GM12878 (cell line): ENCODE data around the gene ZNF534. TPM values are rescaled to one million over a fixed set of nuclear protein-coding genes. Genes with fewer than 3 reads are reported as not detected.

Experiments
- ATAC-seq: fragments of 200-7000 bp; cut with Tn5 transposase; 3 replicates; pipeline ENCODE4 v1.9.1; 2020; ENCODE audit warnings: mild to moderate bottlenecking, moderate library complexity
- BruUV-seq: library from RNA; stranded (reverse); fragments of 400-500 nt; replicated peaks from 2 replicates; lab custom pipeline; 2021; lab: Mats Ljungman, UMichigan
- CTCF ChIA-PET: fragments of 300-600 bp; sonication (Branson Sonifier 250); formaldehyde crosslinking; extraction: SDS; loops from one replicate; lab custom pipeline; 2021; ENCODE audit warnings: inconsistent platforms; lab: Yijun Ruan, JAX
- POLR2A ChIA-PET: fragments of 350-600 bp; formaldehyde crosslinking; extraction: SDS; loops from one replicate; lab custom pipeline; 2021; ENCODE audit warnings: inconsistent platforms; lab: Charles Lee
- RAD21 ChIA-PET: fragments of 300-600 bp; sonication (Branson Sonifier 250); formaldehyde crosslinking; loops from one replicate; lab custom pipeline; 2023; ENCODE audit warnings: antibody characterized with exemption; ENCODE audit not compliant: unreplicated experiment; lab: Charles Lee
- SMC1A ChIA-PET: fragments of 300-600 bp; sonication (Branson Sonifier 250); formaldehyde crosslinking; loops from one replicate; lab custom pipeline; 2023; ENCODE audit not compliant: unreplicated experiment, uncharacterized antibody; lab: Charles Lee
- DNase-seq: peaks from one replicate; pipeline ENCODE4 v3.0.0-alpha.2; 2011; ENCODE audit warnings: low read depth, low spot score
- FAIRE-seq: peaks from 3 replicates; lab custom pipeline; 2011; peaks lifted over from hg19 to GRCh38; lab: Jason Lieb, UNC
- H2AFZ ChIP-seq: 2 replicates; pipeline ENCODE4 v1.6.0; 2011; ENCODE audit warnings: low read depth, low read length, control low read depth; ENCODE audit not compliant: control insufficient read depth
- H3K27ac ChIP-seq: 2 replicates; pipeline ENCODE4 v1.5.1; 2011; ENCODE audit warnings: control low read depth; ENCODE audit not compliant: control insufficient read depth, insufficient read depth
- H3K27me3 ChIP-seq, 2 experiments: replicated peaks in 1 of 2; 2 replicates each; pipeline versions ENCODE4 v1.6.0 to v1.6.1; 2011; ENCODE audit warnings: low read length in 1 of 2; ENCODE audit not compliant: control insufficient read depth in 2 of 2, insufficient read depth in 2 of 2
- H3K36me3 ChIP-seq, 2 experiments: 2 replicates each; pipeline ENCODE4 v1.5.1; 2011; ENCODE audit warnings: low read length in 1 of 2; ENCODE audit not compliant: control insufficient read depth in 2 of 2, insufficient read depth in 2 of 2
- H3K4me1 ChIP-seq: 2 replicates; pipeline ENCODE4 v1.6.1; 2011; ENCODE audit warnings: mild to moderate bottlenecking, low read length, moderate library complexity, mixed read lengths; ENCODE audit not compliant: control insufficient read depth, insufficient read depth
- H3K4me2 ChIP-seq: 2 replicates; pipeline ENCODE4 v1.6.0; 2011; ENCODE audit warnings: control low read depth; ENCODE audit not compliant: control insufficient read depth, insufficient read depth
- H3K4me3 ChIP-seq: fragments of 200-600 bp; sonication (generic); 2 replicates; pipeline ENCODE4 v1.5.1; 2016
- H3K79me2 ChIP-seq: 2 replicates; pipeline ENCODE4 v1.6.0; 2011; ENCODE audit warnings: low read length; ENCODE audit not compliant: control insufficient read depth, insufficient read depth
- H3K9ac ChIP-seq: 2 replicates; pipeline ENCODE4 v1.8.0; 2011; ENCODE audit warnings: low read length, control low read depth, mixed read lengths; ENCODE audit not compliant: control insufficient read depth, insufficient read depth
- H3K9me3 ChIP-seq: replicated peaks from 3 replicates; pipeline ENCODE4 v1.5.1; 2011; ENCODE audit warnings: mild to moderate bottlenecking, low read length; ENCODE audit not compliant: control insufficient read depth, insufficient read depth
- H4K20me1 ChIP-seq: 2 replicates; pipeline ENCODE4 v1.6.0; 2011; ENCODE audit not compliant: control insufficient read depth, insufficient read depth
- CEBPB ChIP-seq, 2 experiments: fragments of 150-350 bp in 1 of 2; IDR thresholded peaks; 2 replicates each; pipeline ENCODE4 v1.6.1; 2012 to 2014; ENCODE audit warnings: low read depth in 2 of 2, low read length in 2 of 2, borderline replicate concordance in 1 of 2, inconsistent platforms in 1 of 2
- EGR1 ChIP-seq, 2 experiments: IDR thresholded peaks; 1 replicate in 1 of 2; 2 replicates in 1 of 2; pipeline ENCODE4 v1.6.1; 2011 to 2012; ENCODE audit warnings: low read depth in 2 of 2, low read length in 2 of 2, borderline replicate concordance in 1 of 2, mild to moderate bottlenecking in 1 of 2, moderate library complexity in 1 of 2
- ELK1 ChIP-seq: IDR thresholded peaks from 2 replicates; pipeline ENCODE4 v1.6.1; 2012; ENCODE audit warnings: low read depth, low read length, improper control_type of control experiment
- HCFC1 ChIP-seq: fragments of 150-350 bp; IDR thresholded peaks from 2 replicates; pipeline ENCODE4 v1.6.1; 2014; ENCODE audit warnings: low read length
- NR2C2 ChIP-seq: IDR thresholded peaks from 2 replicates; pipeline ENCODE4 v1.6.1; 2011; ENCODE audit warnings: borderline replicate concordance, low read depth; ENCODE audit not compliant: control insufficient read depth, insufficient read length
- PML ChIP-seq: IDR thresholded peaks from 2 replicates; pipeline ENCODE4 v1.6.1; 2012; ENCODE audit warnings: low read length, inconsistent platforms
- POLR2A ChIP-seq: IDR thresholded peaks from 2 replicates; pipeline ENCODE4 v1.6.1; 2011; ENCODE audit warnings: low read depth, mild to moderate bottlenecking, low read length
- RAD21 ChIP-seq: IDR thresholded peaks from 2 replicates; pipeline ENCODE4 v1.6.1; 2011; ENCODE audit warnings: mild to moderate bottlenecking, low read depth, low read length, moderate library complexity; ENCODE audit not compliant: insufficient read depth
- REST ChIP-seq: IDR thresholded peaks from 2 replicates; pipeline ENCODE4 v1.6.1; 2012; ENCODE audit warnings: mild to moderate bottlenecking, low read depth, low read length
- WGBS: methylation state at CpG from one replicate; pipeline ENCODE4 v1.1.6; 2016; ENCODE audit warnings: low lambda C conversion rate; ENCODE audit not compliant: insufficient replicate concordance, insufficient coverage; ENCODE audit errors: missing lambda C conversion rate; 5-methylcytosine and 5-hydroxymethylcytosine counted together
- in situ Hi-C: fragments of 300-500 bp; cut with MboI; formaldehyde crosslinking; loops from 9 replicates; pipeline ENCODE4 v1.14.3; 2018; ENCODE audit warnings: mixed read lengths
- intact Hi-C: fragments of 100-400 bp; cut with micrococcal nuclease; formaldehyde crosslinking; loops from one replicate; pipeline ENCODE4 v1.14.2; 2022; ENCODE audit not compliant: unreplicated experiment
- polyA plus RNA-seq, 11 experiments: library from polyadenylated mRNA; depleted of rRNA in 4 of 11; unstranded in 6 of 11; stranded (reverse) in 5 of 11; fragments of >200 nt; fragmentation: Nextera tagmentation in 4 of 11; fragmentation: Illumina TruSeq in 1 of 11; extraction: Ambion mirVana in 4 of 11; extraction: Trizol in 1 of 11; gene quantifications; 1 replicate in 1 of 11; 2 replicates in 10 of 11; pipeline versions ENCODE4 v1.2.1 to v1.2.3, GENCODE V29; 2011 to 2016; ENCODE audit warnings: inconsistent platforms in 2 of 11, missing spikeins in 2 of 11, low read depth in 1 of 11
- total RNA-seq, 4 experiments: library from RNA; depleted of rRNA in 3 of 4; stranded (reverse); fragments of >200 nt in 3 of 4; fragmentation: Illumina TruSeq in 1 of 4; extraction: Trizol in 1 of 4; gene quantifications; 2 replicates each; pipeline versions ENCODE4 v1.2.1 to v1.2.3, GENCODE V29; 2013 to 2021
- TF ChIP-seq, protein P1 (sequence below): fragments of 450-650 bp; IDR thresholded peaks from 2 replicates; pipeline ENCODE4 v1.6.1; 2017; ENCODE audit warnings: mild to moderate bottlenecking, moderate library complexity
- TF ChIP-seq, protein P2 (sequence below): IDR thresholded peaks from 2 replicates; pipeline ENCODE4 v1.6.1; 2011; ENCODE audit warnings: borderline replicate concordance, low read depth, mild to moderate bottlenecking, moderate library complexity, low read length; ENCODE audit not compliant: insufficient read depth, poor library complexity, severe bottlenecking

The ZNF534 gene
- total and polyA plus RNA-seq, 10 of the 15 experiments (the other 5 are each of a cell fraction or from before 2014, with no cell fraction given): 0.39 to 0.79 TPM; not detected in 8

- BruUV-seq: no TSS peak
- peak within 1 kb of the TSS; percentile 65 for H3K9ac ChIP-seq
- no peaks in the 10 kb centered on the region for H3K36me3 ChIP-seq
- H3K27me3 ChIP-seq: no peaks in the 10 kb centered on the region
- intact Hi-C loops (no loop called here), in situ Hi-C loops (no loop called here)
- peak within 1 kb of the TSS; percentile 59 for H3K27ac ChIP-seq
- H4K20me1 ChIP-seq: no peaks in the 10 kb centered on the region
- H3K4me1 ChIP-seq: no peaks in the 10 kb centered on the region
- peak; percentile 92 for ATAC-seq
- H3K4me2 ChIP-seq: peak within 1 kb of the TSS; percentile 66
- H3K79me2 ChIP-seq: no peaks in the 10 kb centered on the region
- RAD21 ChIA-PET: no interaction called here
- peak within 1 kb of the TSS; percentile 69 for H3K4me3 ChIP-seq
- peaks cover 14% of the 10 kb centered on the region; the same call in 2 of the 3 replicates for H3K9me3 ChIP-seq
- CTCF ChIA-PET: no interaction called here
- 36% methylated on average over 35 of the region's 36 CpGs for whole genome bisulfite sequencing
- DNase-seq: peak; percentile 26
- POLR2A ChIA-PET: no interaction called here
- FAIRE-seq: peak; percentile 7
- SMC1A ChIA-PET: interaction anchor here (0.6 kb wide), 1 partner anchor 304 kb away, joined by 3 read pairs; no protein-coding TSS in a partner anchor
- H2AFZ ChIP-seq: peak within 1 kb of the TSS; percentile 88
- TF ChIP-seq HCFC1 (peak; percentile 46), POLR2A (peak; percentile 85), ELK1 (peak; percentile 66), PML (no peak), RAD21 (no peak), REST (no peak), EGR1 (IDR thresholded peaks at IDR 0.05; ENCODE audit: borderline replicate concordance in 1 of 2, low read depth in 2 of 2, low read length in 2 of 2) (peak in 1 of 2 experiments; percentile 43; a peak in 1 of 3 replicates), CEBPB (IDR thresholded peaks at IDR 0.05; ENCODE audit: borderline replicate concordance in 1 of 2, low read depth in 2 of 2, low read length in 2 of 2) (no peak), NR2C2 (no peak)
- TF ChIP-seq, protein P1, sequence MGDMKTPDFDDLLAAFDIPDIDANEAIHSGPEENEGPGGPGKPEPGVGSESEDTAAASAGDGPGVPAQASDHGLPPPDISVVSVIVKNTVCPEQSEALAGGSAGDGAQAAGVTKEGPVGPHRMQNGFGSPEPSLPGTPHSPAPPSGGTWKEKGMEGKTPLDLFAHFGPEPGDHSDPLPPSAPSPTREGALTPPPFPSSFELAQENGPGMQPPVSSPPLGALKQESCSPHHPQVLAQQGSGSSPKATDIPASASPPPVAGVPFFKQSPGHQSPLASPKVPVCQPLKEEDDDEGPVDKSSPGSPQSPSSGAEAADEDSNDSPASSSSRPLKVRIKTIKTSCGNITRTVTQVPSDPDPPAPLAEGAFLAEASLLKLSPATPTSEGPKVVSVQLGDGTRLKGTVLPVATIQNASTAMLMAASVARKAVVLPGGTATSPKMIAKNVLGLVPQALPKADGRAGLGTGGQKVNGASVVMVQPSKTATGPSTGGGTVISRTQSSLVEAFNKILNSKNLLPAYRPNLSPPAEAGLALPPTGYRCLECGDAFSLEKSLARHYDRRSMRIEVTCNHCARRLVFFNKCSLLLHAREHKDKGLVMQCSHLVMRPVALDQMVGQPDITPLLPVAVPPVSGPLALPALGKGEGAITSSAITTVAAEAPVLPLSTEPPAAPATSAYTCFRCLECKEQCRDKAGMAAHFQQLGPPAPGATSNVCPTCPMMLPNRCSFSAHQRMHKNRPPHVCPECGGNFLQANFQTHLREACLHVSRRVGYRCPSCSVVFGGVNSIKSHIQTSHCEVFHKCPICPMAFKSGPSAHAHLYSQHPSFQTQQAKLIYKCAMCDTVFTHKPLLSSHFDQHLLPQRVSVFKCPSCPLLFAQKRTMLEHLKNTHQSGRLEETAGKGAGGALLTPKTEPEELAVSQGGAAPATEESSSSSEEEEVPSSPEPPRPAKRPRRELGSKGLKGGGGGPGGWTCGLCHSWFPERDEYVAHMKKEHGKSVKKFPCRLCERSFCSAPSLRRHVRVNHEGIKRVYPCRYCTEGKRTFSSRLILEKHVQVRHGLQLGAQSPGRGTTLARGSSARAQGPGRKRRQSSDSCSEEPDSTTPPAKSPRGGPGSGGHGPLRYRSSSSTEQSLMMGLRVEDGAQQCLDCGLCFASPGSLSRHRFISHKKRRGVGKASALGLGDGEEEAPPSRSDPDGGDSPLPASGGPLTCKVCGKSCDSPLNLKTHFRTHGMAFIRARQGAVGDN: 0 out of 2 replicates have a peak, but pooled peaks have one; percentile 38
- TF ChIP-seq, protein P2, sequence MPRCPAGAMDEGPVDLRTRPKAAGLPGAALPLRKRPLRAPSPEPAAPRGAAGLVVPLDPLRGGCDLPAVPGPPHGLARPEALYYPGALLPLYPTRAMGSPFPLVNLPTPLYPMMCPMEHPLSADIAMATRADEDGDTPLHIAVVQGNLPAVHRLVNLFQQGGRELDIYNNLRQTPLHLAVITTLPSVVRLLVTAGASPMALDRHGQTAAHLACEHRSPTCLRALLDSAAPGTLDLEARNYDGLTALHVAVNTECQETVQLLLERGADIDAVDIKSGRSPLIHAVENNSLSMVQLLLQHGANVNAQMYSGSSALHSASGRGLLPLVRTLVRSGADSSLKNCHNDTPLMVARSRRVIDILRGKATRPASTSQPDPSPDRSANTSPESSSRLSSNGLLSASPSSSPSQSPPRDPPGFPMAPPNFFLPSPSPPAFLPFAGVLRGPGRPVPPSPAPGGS: no peak
Measured at GRCh38 chr19:52397310-52398080, 31.5 kb upstream of the ZNF534 start, which contains the start of gene ZNF528. TSS of gene ZNF528 (plus strand) at chr19:52397849. CDS start at chr19:52402014, 4,165 bp downstream.
